Activated gamma-delta T cell treated with Interleukin-2 at 50 U/mL for 16 hours (primary cell): ENCODE results near the gene B9D2.
A peak's percentile ranks its signal among the peaks of the same experiment; 100 is the strongest.

Source experiments
- DNase-seq: peaks from one replicate; pipeline ENCODE4 v3.0.0-alpha.2; 2020

The B9D2 gene

GRCh38 chr19:41325947-41326706 is 37.8 kb downstream of the B9D2 start:
- DNase-seq, result peak; percentile 41

- no peak for DNase-seq
These were observed 38.4 kb downstream of the B9D2 start for GRCh38 chr19:41325640-41325946.

- no peak for DNase-seq
These were observed 38.9 kb downstream of the B9D2 start for GRCh38 chr19:41324921-41325639.

GRCh38 chr19:41324231-41324702 is 39.7 kb downstream of the B9D2 start:
- no peak for DNase-seq

- DNase-seq, result no peak
These were observed 40.4 kb downstream of the B9D2 start for GRCh38 chr19:41323430-41324125.

GRCh38 chr19:41323023-41323422 is 40.9 kb downstream of the B9D2 start:
- no peak for DNase-seq

GRCh38 chr19:41322451-41322850 is 41.5 kb downstream of the B9D2 start:
- no peak for DNase-seq

GRCh38 chr19:41321600-41322270 is 42.2 kb downstream of the B9D2 start:
- DNase-seq, result no peak

- DNase-seq, result no peak
These were observed 42.7 kb downstream of the B9D2 start for GRCh38 chr19:41321204-41321599.

GRCh38 chr19:41320568-41320967 is 43.4 kb downstream of the B9D2 start:
- DNase-seq, result no peak

GRCh38 chr19:41320185-41320518 is 43.8 kb downstream of the B9D2 start:
- no peak for DNase-seq

GRCh38 chr19:41319500-41320184 is 44.3 kb downstream of the B9D2 start:
- no peak for DNase-seq

- no peak for DNase-seq
These were observed 45.1 kb downstream of the B9D2 start for GRCh38 chr19:41318696-41319499.

- no peak for DNase-seq
These were observed 47.5 kb downstream of the B9D2 start for GRCh38 chr19:41316306-41316920.

- no peak for DNase-seq
These were observed 52.3 kb downstream of the B9D2 start for GRCh38 chr19:41311613-41312012.

- no peak for DNase-seq
These were observed 52.9 kb downstream of the B9D2 start for GRCh38 chr19:41311072-41311471.

GRCh38 chr19:41310033-41310831 is 53.7 kb downstream of the B9D2 start, which contains the start of gene CCDC97:
CCDC97 (plus strand) TSS chr19:41310172; CDS start chr19:41310311, 139 bp downstream.
- DNase-seq, result peak; percentile 88

GRCh38 chr19:41309180-41310032 is 54.5 kb downstream of the B9D2 start:
- DNase-seq, result no peak

- DNase-seq, result peak; percentile 97
These were observed 55.3 kb downstream of the B9D2 start for GRCh38 chr19:41308450-41309179.
